HepG2 (cell line): ENCODE measurements around the gene SALL2. TPM values are rescaled to one million over a fixed set of nuclear protein-coding genes. Genes with fewer than 3 reads are reported as not detected.
A peak's percentile ranks its signal among the peaks of the same experiment; 100 is the strongest.

Experiments used
- AGO2 ChIP-seq: fragments of 200-400 bp; formaldehyde crosslinking; optimal IDR thresholded peaks from 2 replicates; pipeline ENCODE3; 2017; ENCODE audit warnings: mild to moderate bottlenecking, low read depth, low read length, moderate library complexity
- E2F5 ChIP-seq: sonication (generic); formaldehyde crosslinking; conservative IDR thresholded peaks from 2 replicates; pipeline ENCODE4 v1.4.0; 2020; ENCODE audit warnings: missing genetic modification reagents
- FOSL1 ChIP-seq: sonication (generic); formaldehyde crosslinking; IDR thresholded peaks from 2 replicates; pipeline ENCODE4 v1.9.0; 2021; ENCODE audit warnings: missing genetic modification reagents, borderline replicate concordance
- FOXJ3 ChIP-seq: sonication (generic); formaldehyde crosslinking; IDR thresholded peaks from 2 replicates; pipeline ENCODE4 v1.4.0; 2020; ENCODE audit warnings: missing genetic modification reagents, mild to moderate bottlenecking, borderline replicate concordance
- FOXP1 ChIP-seq, 2 experiments: fragments of 450-650 bp in 1 of 2; IDR thresholded peaks; 2 replicates each; pipeline ENCODE4 v1.6.1; 2017 to 2018; ENCODE audit warnings: antibody characterized with exemption in 1 of 2
- GATAD2A ChIP-seq: IDR thresholded peaks from 2 replicates; pipeline ENCODE4 v1.6.1; 2016
- HNF4G ChIP-seq, 2 experiments: sonication (generic) in 1 of 2; formaldehyde crosslinking in 1 of 2; IDR thresholded peaks; 2 replicates each; pipeline versions ENCODE4 v1.4.0 to v1.6.1; 2011 to 2020; ENCODE audit warnings: borderline replicate concordance in 2 of 2, low read depth in 2 of 2, mild to moderate bottlenecking in 2 of 2, low read length in 1 of 2, missing genetic modification reagents in 1 of 2, moderate library complexity in 1 of 2
- KAT8 ChIP-seq: IDR thresholded peaks from 2 replicates; pipeline ENCODE4 v1.6.1; 2016; ENCODE audit warnings: missing genetic modification reagents, missing compliant biosample characterization
- KDM6A ChIP-seq: IDR thresholded peaks from 2 replicates; pipeline ENCODE4 v1.6.1; 2016; ENCODE audit warnings: low read depth
- MATR3 ChIP-seq: sonication (generic); formaldehyde crosslinking; IDR thresholded peaks from 2 replicates; pipeline ENCODE4 v1.4.0; 2020; ENCODE audit warnings: missing genetic modification reagents
- MBD4 ChIP-seq: IDR thresholded peaks from 2 replicates; pipeline ENCODE4 v1.6.1; 2012; ENCODE audit warnings: low read length, inconsistent platforms, borderline replicate concordance
- NBN ChIP-seq: fragments of 450-650 bp; conservative IDR thresholded peaks from 2 replicates; pipeline ENCODE4 v1.6.1; 2017
- POGZ ChIP-seq: sonication (generic); formaldehyde crosslinking; IDR thresholded peaks from 2 replicates; pipeline ENCODE4 v1.4.0; 2020; ENCODE audit warnings: mild to moderate bottlenecking, missing genetic modification reagents
- POLR2A ChIP-seq, 2 experiments: IDR thresholded peaks; 2 replicates each; pipeline ENCODE4 v1.6.1; 2011; ENCODE audit warnings: low read depth in 2 of 2, low read length in 2 of 2, mild to moderate bottlenecking in 1 of 2, moderate library complexity in 1 of 2; ENCODE audit not compliant: insufficient read depth in 1 of 2
- POLR2G ChIP-seq: fragments of 200-400 bp; formaldehyde crosslinking; IDR thresholded peaks from 2 replicates; pipeline ENCODE4 v1.6.1; 2018; ENCODE audit warnings: mild to moderate bottlenecking, low read depth, low read length, moderate library complexity
- REPIN1 ChIP-seq: sonication (generic); formaldehyde crosslinking; IDR thresholded peaks from 2 replicates; pipeline ENCODE4 v1.8.0; 2022; ENCODE audit warnings: missing genetic modification reagents, low read depth, mild to moderate bottlenecking, borderline replicate concordance
- SMAD9 ChIP-seq: sonication (generic); formaldehyde crosslinking; IDR thresholded peaks from 2 replicates; pipeline ENCODE4 v1.5.1; 2020; ENCODE audit warnings: mild to moderate bottlenecking, missing genetic modification reagents
- SRSF4 ChIP-seq: fragments of 200-400 bp; formaldehyde crosslinking; IDR thresholded peaks from one replicate; pipeline ENCODE4 v1.6.1; 2018; ENCODE audit warnings: mild to moderate bottlenecking, low read depth, low read length, moderate library complexity; ENCODE audit not compliant: poor library complexity, severe bottlenecking
- SUZ12 ChIP-seq: fragments of 150-350 bp; IDR thresholded peaks from 2 replicates; pipeline ENCODE4 v1.6.1; 2014; ENCODE audit warnings: low read depth, low read length
- THYN1 ChIP-seq: sonication (generic); formaldehyde crosslinking; IDR thresholded peaks from 2 replicates; pipeline ENCODE4 v1.8.1; 2023; ENCODE audit warnings: low read depth, mild to moderate bottlenecking, moderate library complexity, missing genetic modification reagents, borderline replicate concordance
- TRAFD1 ChIP-seq: sonication (generic); formaldehyde crosslinking; IDR thresholded peaks from 2 replicates; pipeline ENCODE4 v1.5.1; 2020; ENCODE audit warnings: missing genetic modification reagents, mild to moderate bottlenecking, borderline replicate concordance
- ZBTB2 ChIP-seq: sonication (generic); formaldehyde crosslinking; IDR thresholded peaks from 2 replicates; pipeline ENCODE4 v1.8.0; 2022; ENCODE audit warnings: low read depth, missing genetic modification reagents
- ZBTB7B ChIP-seq: sonication (generic); formaldehyde crosslinking; IDR thresholded peaks from 2 replicates; pipeline ENCODE4 v1.4.0; 2020; ENCODE audit warnings: missing genetic modification reagents
- ZFP90 ChIP-seq: sonication (generic); formaldehyde crosslinking; IDR thresholded peaks from 2 replicates; pipeline ENCODE4 v1.8.0; 2022; ENCODE audit warnings: missing genetic modification reagents, mild to moderate bottlenecking, inconsistent platforms, borderline replicate concordance
- ZNF331 ChIP-seq: sonication (generic); formaldehyde crosslinking; IDR thresholded peaks from 2 replicates; pipeline ENCODE4 v1.4.0; 2020; ENCODE audit warnings: missing genetic modification reagents
- ZNF354B ChIP-seq: sonication (generic); formaldehyde crosslinking; IDR thresholded peaks from 2 replicates; pipeline ENCODE4 v1.8.0; 2022; ENCODE audit warnings: mild to moderate bottlenecking, missing genetic modification reagents
- ZNF383 ChIP-seq: sonication (generic); formaldehyde crosslinking; IDR thresholded peaks from 2 replicates; pipeline ENCODE4 v1.4.0; 2020; ENCODE audit warnings: missing genetic modification reagents, mild to moderate bottlenecking, borderline replicate concordance
- polyA plus RNA-seq, 8 experiments: library from polyadenylated mRNA; depleted of rRNA in 3 of 8; stranded (reverse) in 7 of 8; unstranded in 1 of 8; fragments of >200 nt; fragmentation: Illumina TruSeq in 4 of 8; extraction: Trizol in 4 of 8; gene quantifications; 2 replicates each; pipeline versions ENCODE4 v1.2.1 to v1.2.3, GENCODE V29; 2011 to 2016; ENCODE audit warnings: low read depth in 4 of 8, missing spikeins in 1 of 8, mixed read lengths in 1 of 8; ENCODE audit not compliant: insufficient read depth in 1 of 8
- total RNA-seq, 5 experiments: library from RNA; depleted of rRNA; stranded (reverse); fragments of >200 nt; fragmentation: Illumina TruSeq; extraction: Trizol; gene quantifications; 2 replicates each; pipeline ENCODE4 v1.2.3, GENCODE V29; 2016; ENCODE audit warnings: low read depth in 1 of 5

Gene SALL2
- total and polyA plus RNA-seq, 2 of the 13 experiments (the other 11 are each of a cell fraction or from before 2014, with no cell fraction given) = 4.9 to 5.8 TPM

- TF ChIP-seq ZBTB2 (CRISPR knock-in tag) (no peak; the same call in 1 of the 2 replicates), POLR2A (IDR thresholded peaks at IDR 0.05; ENCODE audit: insufficient read depth in 1 of 2, low read depth in 2 of 2, low read length in 2 of 2) (no peak), FOSL1 (CRISPR knock-in tag) (no peak), SRSF4 (no peak), ZNF383 (no peak), NBN (no peak), HNF4G (IDR thresholded peaks at IDR 0.05; ENCODE audit: borderline replicate concordance, low read depth, low read length) (peak; percentile 79; the same call in 1 of the 2 replicates), HNF4G (CRISPR knock-in tag; IDR thresholded peaks at IDR 0.05; ENCODE audit: borderline replicate concordance, low read depth) (peak; percentile 33; the same call in 1 of the 2 replicates), SMAD9 (CRISPR knock-in tag) (no peak), MATR3 (CRISPR knock-in tag) (no peak), SUZ12 (no peak), GATAD2A (CRISPR knock-in tag) (peak; percentile 72), POLR2G (peak; percentile 59; the same call in 1 of the 2 replicates), ZNF331 (CRISPR knock-in tag) (peak; percentile 77), ZNF354B (CRISPR knock-in tag) (no peak), ZBTB7B (peak; percentile 83; the same call in 1 of the 2 replicates), REPIN1 (CRISPR knock-in tag) (no peak), FOXP1 (IDR thresholded peaks at IDR 0.05) (no peak), FOXP1 (CRISPR knock-in tag; IDR thresholded peaks at IDR 0.05) (peak; percentile 85), POGZ (CRISPR knock-in tag) (peak; percentile 78), THYN1 (0 out of 2 replicates have a peak, but pooled peaks have one; percentile 59), ZFP90 (CRISPR knock-in tag) (no peak), KDM6A (CRISPR knock-in tag) (peak; percentile 88), MBD4 (no peak; the same call in 1 of the 2 replicates), AGO2 (no peak), KAT8 (CRISPR knock-in tag) (peak; percentile 80), E2F5 (CRISPR knock-in tag) (no peak), FOXJ3 (CRISPR knock-in tag) (peak; percentile 77; the same call in 1 of the 2 replicates), TRAFD1 (CRISPR knock-in tag) (no peak)
Measured at GRCh38 chr14:21528381-21529348, 2.5 kb upstream of the SALL2 start (continued).
